B cell (primary cell): ENCODE measurements around the gene RNLS. TPM values are rescaled to one million over a fixed set of nuclear protein-coding genes. Genes with fewer than 3 reads are reported as not detected.

ENCODE experiments used
- ATAC-seq: fragments of 200-7000 bp; cut with Tn5 transposase; one replicate; pipeline ENCODE4 v1.10.0; 2021; ENCODE audit warnings: low read depth, mild to moderate bottlenecking, moderate number of reproducible peaks, moderate library complexity
- CTCF ChIA-PET: fragments of 350-600 bp; sonication (Branson Sonifier 250); formaldehyde crosslinking; loops from one replicate; lab custom pipeline; 2021; ENCODE audit warnings: antibody characterized with exemption, inconsistent platforms; lab: Charles Lee
- POLR2A ChIA-PET: fragments of 350-600 bp; sonication (Branson Sonifier 250); formaldehyde crosslinking; loops from one replicate; lab custom pipeline; 2021; ENCODE audit warnings: antibody characterized with exemption; lab: Charles Lee
- DNase-seq: peaks from one replicate; pipeline ENCODE4 v3.0.0; 2013
- H2AFZ ChIP-seq: 2 replicates; pipeline ENCODE4 v1.6.1; 2012; ENCODE audit warnings: mild to moderate bottlenecking, low read depth, low read length; ENCODE audit not compliant: insufficient read depth, poor library complexity, severe bottlenecking
- H3K27ac ChIP-seq, 2 donors: 1 replicate in 1 of 2; 2 replicates in 1 of 2; pipeline ENCODE4 v1.5.1; 2012 to 2013; ENCODE audit warnings: low read length in 2 of 2, mild to moderate bottlenecking in 2 of 2, moderate library complexity in 1 of 2
- H3K27me3 ChIP-seq, 4 experiments: fragments of 200-600 bp in 1 of 4; sonication (generic) in 1 of 4; replicated peaks in 1 of 4; 1 replicate in 2 of 4; 2 replicates in 2 of 4; pipeline versions ENCODE4 v1.6.1 to v1.7.0; 2013 to 2016; ENCODE audit warnings: low read length in 3 of 4, mild to moderate bottlenecking in 2 of 4, mixed read lengths in 1 of 4, moderate library complexity in 1 of 4; ENCODE audit not compliant: insufficient read depth in 4 of 4, control insufficient read depth in 3 of 4; ENCODE audit errors: control extremely low read depth in 1 of 4
- H3K36me3 ChIP-seq, 2 experiments: replicated peaks in 1 of 2; 1 replicate in 1 of 2; 2 replicates in 1 of 2; pipeline versions ENCODE4 v1.6.1 to v1.7.1; 2013; ENCODE audit warnings: low read length in 1 of 2; ENCODE audit not compliant: insufficient read depth in 2 of 2, control insufficient read depth in 1 of 2; ENCODE audit errors: control extremely low read depth in 1 of 2, extremely low read depth in 1 of 2
- H3K4me1 ChIP-seq, 2 donors: fragments of 200-600 bp in 1 of 2; sonication (generic) in 1 of 2; 1 replicate in 1 of 2; 2 replicates in 1 of 2; pipeline versions ENCODE4 v1.5.1 to v1.6.1; 2013 to 2017; ENCODE audit warnings: low read length in 2 of 2; ENCODE audit not compliant: control insufficient read depth in 2 of 2, insufficient read depth in 2 of 2
- H3K4me2 ChIP-seq: replicated peaks from 2 replicates; pipeline ENCODE3; 2012; ENCODE audit warnings: mild to moderate bottlenecking, low read depth, low read length; ENCODE audit not compliant: poor library complexity, severe bottlenecking
- H3K4me3 ChIP-seq, 5 experiments: fragments of 200-600 bp in 1 of 5; sonication (generic) in 1 of 5; 1 replicate in 3 of 5; 2 replicates in 2 of 5; pipeline versions ENCODE4 v1.5.1 to v1.7.0; 2011 to 2016; ENCODE audit warnings: low read length in 4 of 5, mild to moderate bottlenecking in 4 of 5, low read depth in 2 of 5, control low read depth in 1 of 5, moderate library complexity in 1 of 5; ENCODE audit not compliant: insufficient read depth in 1 of 5; ENCODE audit errors: control extremely low read depth in 1 of 5, extremely low read depth in 1 of 5
- H3K79me2 ChIP-seq: fragments of 200-600 bp; sonication (generic); one replicate; pipeline ENCODE4 v1.6.0; 2016; ENCODE audit warnings: low read length; ENCODE audit not compliant: control insufficient read depth, insufficient read depth
- H3K9ac ChIP-seq: fragments of 200-600 bp; sonication (generic); 2 replicates; pipeline ENCODE4 v1.6.1; 2017; ENCODE audit warnings: mild to moderate bottlenecking, low read length, moderate library complexity
- H3K9me3 ChIP-seq, 3 donors: one replicate each; pipeline versions ENCODE4 v1.6.1 to v1.7.1; 2013; ENCODE audit warnings: low read length in 2 of 3; ENCODE audit not compliant: control insufficient read depth in 2 of 3, insufficient read depth in 1 of 3; ENCODE audit errors: control extremely low read depth in 1 of 3
- H4K20me1 ChIP-seq: 2 replicates; pipeline ENCODE4 v1.6.0; 2012; ENCODE audit warnings: mild to moderate bottlenecking, low read length; ENCODE audit not compliant: insufficient read depth, control insufficient read depth, poor library complexity, severe bottlenecking
- H3K27ac Mint-ChIP-seq: one replicate; pipeline ENCODE4 v1.8.0; 2021; ENCODE audit warnings: mixed read lengths
- H3K27me3 Mint-ChIP-seq: one replicate; pipeline ENCODE4 v1.8.0; 2021; ENCODE audit warnings: mixed read lengths
- H3K4me1 Mint-ChIP-seq: one replicate; pipeline ENCODE4 v1.8.0; 2021; ENCODE audit warnings: mixed read lengths
- H3K4me3 Mint-ChIP-seq: one replicate; pipeline ENCODE4 v1.8.0; 2021; ENCODE audit warnings: mixed read lengths
- H3K9me3 Mint-ChIP-seq: one replicate; pipeline ENCODE4 v1.8.0; 2022; ENCODE audit warnings: mixed read lengths; ENCODE audit not compliant: insufficient read depth
- EZH2 ChIP-seq: IDR thresholded peaks from 2 replicates; pipeline ENCODE4 v1.6.1; 2012; ENCODE audit warnings: borderline replicate concordance, low read depth, mild to moderate bottlenecking, moderate library complexity, low read length; ENCODE audit not compliant: insufficient read depth, poor library complexity, severe bottlenecking
- WGBS: methylation state at CpG from one replicate; pipeline ENCODE4 v1.1.5; 2013; ENCODE audit warnings: missing lambda C conversion rate; ENCODE audit not compliant: insufficient coverage; 5-methylcytosine and 5-hydroxymethylcytosine counted together
- intact Hi-C: fragments of 100-400 bp; cut with micrococcal nuclease; formaldehyde crosslinking; loops from one replicate; pipeline ENCODE4 v1.10.0; 2022
- polyA plus RNA-seq: library from polyadenylated mRNA; depleted of rRNA; stranded (reverse); fragments of >200 nt; gene quantifications from 2 replicates; pipeline ENCODE4 v1.2.3, GENCODE V29; 2012
- total RNA-seq, 2 donors: library from RNA; stranded (reverse); fragments of 120-200 nt in 1 of 2; gene quantifications; 1 replicate in 1 of 2; 2 replicates in 1 of 2; pipeline versions ENCODE4 v1.2.3 to v1.2.4, GENCODE V29; 2013 to 2022
- TF ChIP-seq, protein P1 (sequence below): fragments of 200-600 bp; IDR thresholded peaks from one replicate; pipeline ENCODE4 v1.8.0; 2022; ENCODE audit warnings: antibody characterized with exemption, mild to moderate bottlenecking

The RNLS gene
- total and polyA plus RNA-seq, 2 donors (not counting 1 experiment from before 2014, with no cell fraction given): 3.5 to 7.5 TPM

DNA sequence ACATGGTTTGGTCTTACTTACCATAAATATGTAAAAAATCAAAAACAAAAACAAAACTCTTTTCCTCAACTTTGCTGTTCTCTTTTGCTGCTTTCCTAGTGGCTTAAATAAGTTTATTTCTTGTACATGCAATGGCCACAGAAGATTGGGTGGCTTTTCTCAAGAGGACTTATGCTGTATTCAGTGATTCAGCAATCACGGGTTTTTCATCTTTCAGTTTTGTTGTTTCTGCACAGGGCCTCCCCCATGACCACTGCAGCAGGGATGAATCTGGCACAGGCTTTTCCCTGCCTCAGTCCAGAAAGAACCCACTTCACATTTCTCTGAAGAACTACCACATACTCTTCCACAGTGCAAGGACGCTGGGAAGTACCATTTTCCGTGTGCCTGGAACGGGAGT is 355.0 kb downstream of the RNLS start:
- Histone ChIP-seq H3K9me3 (no peaks in the 10 kb centered on the region), H3K4me3 (no peak overlapping the region), H4K20me1 (no peaks in the 10 kb centered on the region), H3K79me2 (no peaks in the 10 kb centered on the region), H3K9ac (no peak overlapping the region), H3K4me1 (no peaks in the 10 kb centered on the region), H3K36me3 (no peaks in the 10 kb centered on the region), H2AFZ (no peak overlapping the region), H3K27me3 (no peaks in the 10 kb centered on the region), H3K4me2 (no peak overlapping the region), H3K27ac (no peak overlapping the region)
- DNase-seq (no peak), ATAC-seq (no peak)
- CTCF ChIA-PET: no interaction called here
- 57% methylated on average over 1 of the region's 4 CpGs for WGBS
- POLR2A ChIA-PET: no interaction called here
- Mint-ChIP-seq H3K4me3 (no peak overlapping the region), H3K4me1 (peaks cover 6% of the 10 kb centered on the region), H3K27ac (no peak overlapping the region), H3K27me3 (no peaks in the 10 kb centered on the region), H3K9me3 (no peaks in the 10 kb centered on the region)
- intact Hi-C loops: no loop called here
- TF ChIP-seq, protein P1, sequence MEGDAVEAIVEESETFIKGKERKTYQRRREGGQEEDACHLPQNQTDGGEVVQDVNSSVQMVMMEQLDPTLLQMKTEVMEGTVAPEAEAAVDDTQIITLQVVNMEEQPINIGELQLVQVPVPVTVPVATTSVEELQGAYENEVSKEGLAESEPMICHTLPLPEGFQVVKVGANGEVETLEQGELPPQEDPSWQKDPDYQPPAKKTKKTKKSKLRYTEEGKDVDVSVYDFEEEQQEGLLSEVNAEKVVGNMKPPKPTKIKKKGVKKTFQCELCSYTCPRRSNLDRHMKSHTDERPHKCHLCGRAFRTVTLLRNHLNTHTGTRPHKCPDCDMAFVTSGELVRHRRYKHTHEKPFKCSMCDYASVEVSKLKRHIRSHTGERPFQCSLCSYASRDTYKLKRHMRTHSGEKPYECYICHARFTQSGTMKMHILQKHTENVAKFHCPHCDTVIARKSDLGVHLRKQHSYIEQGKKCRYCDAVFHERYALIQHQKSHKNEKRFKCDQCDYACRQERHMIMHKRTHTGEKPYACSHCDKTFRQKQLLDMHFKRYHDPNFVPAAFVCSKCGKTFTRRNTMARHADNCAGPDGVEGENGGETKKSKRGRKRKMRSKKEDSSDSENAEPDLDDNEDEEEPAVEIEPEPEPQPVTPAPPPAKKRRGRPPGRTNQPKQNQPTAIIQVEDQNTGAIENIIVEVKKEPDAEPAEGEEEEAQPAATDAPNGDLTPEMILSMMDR: no peak
- TF ChIP-seq EZH2: no peak

- ChIA-PET CTCF (no interaction called here), POLR2A (no interaction called here)
- Mint-ChIP-seq H3K9me3 (no peaks in the 10 kb centered on the region), H3K4me1 (peaks cover 6% of the 10 kb centered on the region), H3K27ac (no peak overlapping the region), H3K27me3 (no peaks in the 10 kb centered on the region), H3K4me3 (no peak overlapping the region)
- no peak for ATAC-seq
- Histone ChIP-seq H3K27me3 (no peaks in the 10 kb centered on the region), H3K9ac (no peak overlapping the region), H3K4me1 (no peaks in the 10 kb centered on the region), H3K4me2 (no peak overlapping the region), H4K20me1 (no peaks in the 10 kb centered on the region), H3K79me2 (no peaks in the 10 kb centered on the region), H3K9me3 (no peaks in the 10 kb centered on the region), H3K27ac (no peak overlapping the region), H2AFZ (no peak overlapping the region), H3K36me3 (no peaks in the 10 kb centered on the region), H3K4me3 (no peak overlapping the region)
- TF ChIP-seq, protein P1: no peak
- TF ChIP-seq EZH2: no peak
- 85% methylated on average over 6 of the region's 8 CpGs for WGBS
- DNase-seq: no peak
- intact Hi-C loops: no loop called here
Measured at GRCh38 chr10:88227342-88228018, 355.6 kb downstream of the RNLS start.
